HG02852 (cell line): Measurements from ENCODE around the gene OBP2A.
"Not testable (repeated sequence)": the region's sequence is repeated elsewhere in the genome, so short reads cannot be mapped to it uniquely, and the experiment has no call there.

Experiments used
- ATAC-seq: cut with Tn5 transposase; IDR thresholded peaks from one replicate; pipeline ENCODE4 v1.9.1; 2021; ENCODE audit warnings: mild to moderate bottlenecking, moderate library complexity; ENCODE audit not compliant: unreplicated experiment

OBP2A gene

GRCh38 chr9:135509458-135509857 is 36.5 kb upstream of the OBP2A start:
- no peak for ATAC-seq

- no peak for ATAC-seq
These were observed 33.7 kb upstream of the OBP2A start for GRCh38 chr9:135512241-135512603.

- no peak for ATAC-seq
These were observed 33.0 kb upstream of the OBP2A start for GRCh38 chr9:135512904-135513303.

GRCh38 chr9:135513351-135513846 is 32.5 kb upstream of the OBP2A start:
- no peak for ATAC-seq

- not testable (repeated sequence) for ATAC-seq
These were observed 32.0 kb upstream of the OBP2A start for GRCh38 chr9:135513906-135514305.

GRCh38 chr9:135514342-135515082 is 31.4 kb upstream of the OBP2A start:
- ATAC-seq: no peak

GRCh38 chr9:135515083-135515951 is 30.6 kb upstream of the OBP2A start:
- no peak for ATAC-seq

GRCh38 chr9:135516132-135516860 is 29.6 kb upstream of the OBP2A start:
- ATAC-seq: no peak

GRCh38 chr9:135517407-135517822 is 28.5 kb upstream of the OBP2A start:
- ATAC-seq: no peak

- ATAC-seq: no peak
These were observed 26.6 kb upstream of the OBP2A start for GRCh38 chr9:135519179-135519971.

- no peak for ATAC-seq
These were observed 24.9 kb upstream of the OBP2A start, which contains the start of gene LCN1 for GRCh38 chr9:135520916-135521607. Gene LCN1 (plus strand): TSS chr9:135521440. CDS start chr9:135521498, 58 bp downstream.

GRCh38 chr9:135521608-135522095 is 24.3 kb upstream of the OBP2A start:
- no peak for ATAC-seq

- no peak for ATAC-seq
These were observed 23.6 kb upstream of the OBP2A start for GRCh38 chr9:135522137-135522877.

GRCh38 chr9:135522931-135523330 is 23.0 kb upstream of the OBP2A start:
- no peak for ATAC-seq

GRCh38 chr9:135523521-135524129 is 22.3 kb upstream of the OBP2A start:
- no peak for ATAC-seq

GRCh38 chr9:135524130-135524861 is 21.6 kb upstream of the OBP2A start:
- ATAC-seq: no peak

- no peak for ATAC-seq
These were observed 20.5 kb upstream of the OBP2A start for GRCh38 chr9:135525241-135526088.
